Endothelial cell of umbilical vein (primary cell): ENCODE data around the gene MAGI1. TPM values are rescaled to one million over a fixed set of nuclear protein-coding genes. Genes with fewer than 3 reads are reported as not detected.

Source experiments
- BruUV-seq: library from RNA; stranded (reverse); fragments of 400-500 nt; replicated peaks from 2 replicates; lab custom pipeline; 2021; lab: Mats Ljungman, UMichigan
- CTCF ChIA-PET: fragments of 300-600, 350-600 bp; sonication (Branson Sonifier 250); formaldehyde crosslinking; loops from one replicate; lab custom pipeline; 2021; ENCODE audit warnings: antibody characterized with exemption, inconsistent platforms; lab: Charles Lee
- POLR2A ChIA-PET: fragments of 300-600, 350-600 bp; sonication (Branson Sonifier 250); formaldehyde crosslinking; loops from one replicate; lab custom pipeline; 2021; ENCODE audit warnings: antibody characterized with exemption, inconsistent platforms; lab: Charles Lee
- DNase-seq: peaks from one replicate; pipeline ENCODE4 v3.0.0-alpha.2; 2011; ENCODE audit warnings: low read depth, low spot score
- FAIRE-seq: peaks from 2 replicates; lab custom pipeline; 2011; peaks lifted over from hg19 to GRCh38; lab: Jason Lieb, UNC
- H2AFZ ChIP-seq: 2 replicates; pipeline ENCODE4 v1.6.0; 2012; ENCODE audit warnings: low read depth, low read length, control low read depth, inconsistent platforms
- H3K27ac ChIP-seq: 2 replicates; pipeline ENCODE4 v1.5.1; 2011; ENCODE audit warnings: low read depth, mild to moderate bottlenecking, control low read depth, low read length, moderate library complexity; ENCODE audit not compliant: insufficient read depth
- H3K27me3 ChIP-seq, 2 experiments: 2 replicates each; pipeline versions ENCODE4 v1.6.0 to v1.6.1; 2011; ENCODE audit warnings: low read length in 2 of 2, mixed read lengths in 1 of 2; ENCODE audit not compliant: control insufficient read depth in 2 of 2, insufficient read depth in 2 of 2
- H3K36me3 ChIP-seq, 2 experiments: 2 replicates in 1 of 2; 3 replicates in 1 of 2; pipeline ENCODE4 v1.5.1; 2011; ENCODE audit warnings: low read length in 2 of 2, mild to moderate bottlenecking in 1 of 2, moderate library complexity in 1 of 2; ENCODE audit not compliant: control insufficient read depth in 2 of 2, insufficient read depth in 2 of 2; ENCODE audit errors: extremely low read depth in 1 of 2
- H3K4me1 ChIP-seq: 3 replicates; pipeline ENCODE4 v1.5.1; 2011; ENCODE audit warnings: mild to moderate bottlenecking, low read length; ENCODE audit not compliant: control insufficient read depth, insufficient read depth; ENCODE audit errors: extremely low read depth
- H3K4me2 ChIP-seq: 2 replicates; pipeline ENCODE4 v1.6.1; 2011; ENCODE audit warnings: low read length, control low read depth, mixed read lengths; ENCODE audit not compliant: insufficient read depth
- H3K4me3 ChIP-seq, 3 experiments: fragments of 200-600 bp in 1 of 3; sonication (generic), shearing (Covaris generic) in 1 of 3; replicated peaks in 1 of 3; 2 replicates each; pipeline ENCODE4 v1.5.1; 2011 to 2016; ENCODE audit warnings: control low read depth in 3 of 3, low read length in 3 of 3, mild to moderate bottlenecking in 2 of 3, inconsistent platforms in 1 of 3, low read depth in 1 of 3, moderate library complexity in 1 of 3; ENCODE audit not compliant: insufficient read depth in 1 of 3
- H3K79me2 ChIP-seq: 2 replicates; pipeline ENCODE4 v1.6.0; 2012; ENCODE audit warnings: low read length, inconsistent platforms; ENCODE audit not compliant: control insufficient read depth, insufficient read depth
- H3K9ac ChIP-seq: replicated peaks from 2 replicates; pipeline ENCODE3; 2011; ENCODE audit warnings: low read length, control low read depth; ENCODE audit not compliant: insufficient read depth; ENCODE audit errors: extremely low read depth
- H3K9me1 ChIP-seq: replicated peaks from 3 replicates; pipeline ENCODE4 v1.6.0; 2011; ENCODE audit warnings: mild to moderate bottlenecking, low read length; ENCODE audit not compliant: control insufficient read depth, insufficient read depth; ENCODE audit errors: extremely low read depth
- H3K9me3 ChIP-seq: replicated peaks from 2 replicates; pipeline ENCODE4 v1.5.1; 2012; ENCODE audit warnings: low read length, inconsistent platforms; ENCODE audit not compliant: control insufficient read depth, insufficient read depth
- H4K20me1 ChIP-seq: replicated peaks from 2 replicates; pipeline ENCODE3; 2011; ENCODE audit warnings: mild to moderate bottlenecking, low read length; ENCODE audit not compliant: control insufficient read depth, insufficient read depth; ENCODE audit errors: extremely low read depth
- EZH2 ChIP-seq: IDR thresholded peaks from 2 replicates; pipeline ENCODE4 v1.6.1; 2012; ENCODE audit warnings: borderline replicate concordance, low read depth, mild to moderate bottlenecking, moderate library complexity, low read length, inconsistent platforms; ENCODE audit not compliant: severe bottlenecking
- FOS ChIP-seq: IDR thresholded peaks from 2 replicates; pipeline ENCODE4 v1.6.1; 2011; ENCODE audit warnings: mild to moderate bottlenecking, low read length, moderate library complexity, borderline replicate concordance; ENCODE audit not compliant: insufficient read depth
- GATA2 ChIP-seq: IDR thresholded peaks from 2 replicates; pipeline ENCODE4 v1.7.0; 2011; ENCODE audit warnings: low read depth, mild to moderate bottlenecking, moderate library complexity, mixed read lengths, low read length; ENCODE audit not compliant: insufficient read length, insufficient read depth
- JUN ChIP-seq: IDR thresholded peaks from 2 replicates; pipeline ENCODE4 v1.6.1; 2011; ENCODE audit warnings: borderline replicate concordance, low read depth; ENCODE audit not compliant: insufficient read length, insufficient read depth
- MYC ChIP-seq: IDR thresholded peaks from one replicate; pipeline ENCODE4 v1.6.1; 2011; ENCODE audit warnings: mild to moderate bottlenecking, low read depth, low read length
- POLR2A ChIP-seq: IDR thresholded peaks from 2 replicates; pipeline ENCODE4 v1.6.1; 2012; ENCODE audit warnings: low read depth, mild to moderate bottlenecking, control low read depth, low read length
- POLR2AphosphoS5 ChIP-seq: IDR thresholded peaks from 2 replicates; pipeline ENCODE4 v1.6.1; 2012; ENCODE audit warnings: low read depth, mild to moderate bottlenecking, control low read depth, low read length, moderate library complexity; ENCODE audit not compliant: insufficient read depth
- dilution Hi-C: fragments of 300-500 bp; cut with MboI; formaldehyde crosslinking; loops from one replicate; pipeline ENCODE4 v1.15.0; 2019; ENCODE audit warnings: low sequenced_read_pairs; ENCODE audit not compliant: extremely low pct_ligation_motif_present
- intact Hi-C: fragments of 100-400 bp; cut with micrococcal nuclease; formaldehyde crosslinking; loops from one replicate; pipeline ENCODE4 v1.10.0; 2022
- polyA plus RNA-seq, 4 experiments: library from polyadenylated mRNA; depleted of rRNA in 3 of 4; stranded (reverse) in 3 of 4; unstranded in 1 of 4; fragments of >200 nt; gene quantifications; 2 replicates each; pipeline versions ENCODE4 v1.2.1 to v1.2.3, GENCODE V29; 2011 to 2012; ENCODE audit warnings: missing spikeins in 1 of 4
- total RNA-seq: library from RNA; stranded (reverse); gene quantifications from 2 replicates; pipeline ENCODE4 v1.2.3, GENCODE V29; 2021
- TF ChIP-seq, protein P1 (sequence below), 2 donors: IDR thresholded peaks; 1 replicate in 1 of 2; 2 replicates in 1 of 2; pipeline ENCODE4 v1.5.1; 2011; ENCODE audit warnings: low read length in 2 of 2, mild to moderate bottlenecking in 2 of 2, moderate library complexity in 2 of 2, control low read depth in 1 of 2, inconsistent platforms in 1 of 2, low read depth in 1 of 2; ENCODE audit not compliant: insufficient read depth in 1 of 2; ENCODE audit errors: extremely low read depth in 1 of 2
- TF ChIP-seq, protein P2 (sequence below): IDR thresholded peaks from 2 replicates; pipeline ENCODE4 v1.6.1; 2011; ENCODE audit not compliant: insufficient read depth, insufficient read length

MAGI1 gene
- total and polyA plus RNA-seq, 2 donors (not counting 3 experiments of a cell fraction or from before 2014, with no cell fraction given): 10.1 to 47.9 TPM

DNA sequence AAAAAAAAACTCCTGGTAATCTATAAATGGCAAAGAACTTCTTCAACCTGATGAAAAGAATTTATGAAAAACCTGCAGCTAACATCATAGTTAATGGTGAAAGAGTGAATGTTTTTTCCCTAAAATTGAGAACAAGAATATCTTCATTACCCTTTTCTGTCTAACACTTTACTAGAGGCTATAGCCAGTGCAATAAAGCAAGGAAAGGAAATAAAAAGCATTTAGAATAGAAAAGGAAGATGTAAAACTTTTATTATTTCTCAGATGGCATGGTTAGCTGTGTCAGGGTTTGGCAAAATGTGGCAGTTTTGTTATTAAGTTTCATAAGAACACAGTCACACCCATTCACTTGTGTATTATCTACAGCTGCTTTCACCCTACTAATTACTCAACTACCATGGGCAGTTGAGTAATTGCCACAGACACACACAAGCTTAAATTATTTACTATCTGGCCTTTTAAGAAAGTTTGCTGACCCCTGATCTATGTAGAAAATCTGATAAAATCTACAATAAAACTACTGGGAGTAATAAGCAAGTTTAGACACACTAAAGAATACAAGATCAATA, 465.1 kb downstream of the MAGI1 start:
- Histone ChIP-seq H3K9me1 (peaks cover 3% of the 10 kb centered on the region), H3K4me3 (no peak overlapping the region), H3K27me3 (no peaks in the 10 kb centered on the region), H3K9me3 (no peaks in the 10 kb centered on the region), H2AFZ (no peak overlapping the region), H3K4me1 (no peaks in the 10 kb centered on the region), H3K79me2 (no peaks in the 10 kb centered on the region), H3K27ac (no peak overlapping the region), H3K9ac (no peak overlapping the region), H3K36me3 (no peaks in the 10 kb centered on the region), H3K4me2 (no peak overlapping the region), H4K20me1 (no peaks in the 10 kb centered on the region)
- FAIRE-seq: no peak
- ChIA-PET POLR2A (no interaction called here), CTCF (interaction anchor here (0.7 kb wide), 1 partner anchor 12 kb away, joined by 3 read pairs; no protein-coding TSS in a partner anchor)
- DNase-seq: no peak
- BruUV-seq: no TSS peak
- intact Hi-C loops: no loop called here
- dilution Hi-C loops: no loop called here
- no peak for TF ChIP-seq MYC
- TF ChIP-seq EZH2: no peak
- no peak for TF ChIP-seq POLR2AphosphoS5
- TF ChIP-seq POLR2A: no peak
- no peak for TF ChIP-seq GATA2
- TF ChIP-seq, protein P1, sequence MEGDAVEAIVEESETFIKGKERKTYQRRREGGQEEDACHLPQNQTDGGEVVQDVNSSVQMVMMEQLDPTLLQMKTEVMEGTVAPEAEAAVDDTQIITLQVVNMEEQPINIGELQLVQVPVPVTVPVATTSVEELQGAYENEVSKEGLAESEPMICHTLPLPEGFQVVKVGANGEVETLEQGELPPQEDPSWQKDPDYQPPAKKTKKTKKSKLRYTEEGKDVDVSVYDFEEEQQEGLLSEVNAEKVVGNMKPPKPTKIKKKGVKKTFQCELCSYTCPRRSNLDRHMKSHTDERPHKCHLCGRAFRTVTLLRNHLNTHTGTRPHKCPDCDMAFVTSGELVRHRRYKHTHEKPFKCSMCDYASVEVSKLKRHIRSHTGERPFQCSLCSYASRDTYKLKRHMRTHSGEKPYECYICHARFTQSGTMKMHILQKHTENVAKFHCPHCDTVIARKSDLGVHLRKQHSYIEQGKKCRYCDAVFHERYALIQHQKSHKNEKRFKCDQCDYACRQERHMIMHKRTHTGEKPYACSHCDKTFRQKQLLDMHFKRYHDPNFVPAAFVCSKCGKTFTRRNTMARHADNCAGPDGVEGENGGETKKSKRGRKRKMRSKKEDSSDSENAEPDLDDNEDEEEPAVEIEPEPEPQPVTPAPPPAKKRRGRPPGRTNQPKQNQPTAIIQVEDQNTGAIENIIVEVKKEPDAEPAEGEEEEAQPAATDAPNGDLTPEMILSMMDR (IDR thresholded peaks at IDR 0.05; ENCODE audit: extremely low read depth in 1 of 2, insufficient read depth in 1 of 2, low read depth in 1 of 2, low read length in 2 of 2): no peak
- no peak for TF ChIP-seq FOS
- TF ChIP-seq, protein P2, sequence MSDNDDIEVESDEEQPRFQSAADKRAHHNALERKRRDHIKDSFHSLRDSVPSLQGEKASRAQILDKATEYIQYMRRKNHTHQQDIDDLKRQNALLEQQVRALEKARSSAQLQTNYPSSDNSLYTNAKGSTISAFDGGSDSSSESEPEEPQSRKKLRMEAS: no peak
- no peak for TF ChIP-seq JUN
